GM23338 (cell line): ENCODE results near the gene SUGP1. TPM values are rescaled to one million over a fixed set of nuclear protein-coding genes. Genes with fewer than 3 reads are reported as not detected.

ENCODE experiments used
- ATAC-seq: fragments of 200-7000 bp; cut with Tn5 transposase; 3 replicates; pipeline ENCODE4 v1.9.1; 2020
- DNase-seq: peaks from one replicate; pipeline ENCODE4 v3.0.0-alpha.2; 2015; ENCODE audit warnings: low spot score
- H2AFZ ChIP-seq: fragments of 200-600 bp; sonication (generic); 2 replicates; pipeline ENCODE4 v1.8.0; 2016; ENCODE audit warnings: antibody characterized with exemption, mild to moderate bottlenecking, moderate library complexity
- H3F3A ChIP-seq: fragments of 200-600 bp; sonication (generic); replicated peaks from 2 replicates; pipeline ENCODE4 v1.8.0; 2017; ENCODE audit warnings: antibody characterized with exemption, mixed run types, low read depth
- H3K27ac ChIP-seq: fragments of 200-600 bp; sonication (generic); 2 replicates; pipeline ENCODE4 v1.6.1; 2016; ENCODE audit warnings: low read depth
- H3K27me3 ChIP-seq: fragments of 200-600 bp; sonication (generic); 2 replicates; pipeline ENCODE4 v1.8.0; 2016; ENCODE audit warnings: mild to moderate bottlenecking, mixed run types, moderate library complexity; ENCODE audit not compliant: insufficient read depth
- H3K36me3 ChIP-seq: fragments of 200-600 bp; sonication (generic); 2 replicates; pipeline ENCODE4 v1.8.0; 2016; ENCODE audit warnings: mild to moderate bottlenecking; ENCODE audit not compliant: insufficient read depth
- H3K4me1 ChIP-seq: fragments of 200-600 bp; sonication (generic); 2 replicates; pipeline ENCODE4 v1.8.0; 2016; ENCODE audit warnings: mild to moderate bottlenecking, moderate library complexity; ENCODE audit not compliant: insufficient read depth
- H3K4me2 ChIP-seq: fragments of 200-600 bp; sonication (generic); 2 replicates; pipeline ENCODE4 v1.7.1; 2017; ENCODE audit warnings: mixed run types
- H3K4me3 ChIP-seq: fragments of 200-600 bp; sonication (generic); 2 replicates; pipeline ENCODE4 v1.6.1; 2016; ENCODE audit warnings: mixed run types
- H3K79me2 ChIP-seq: fragments of 200-600 bp; sonication (generic); replicated peaks from 2 replicates; pipeline ENCODE4 v1.8.0; 2017; ENCODE audit warnings: mild to moderate bottlenecking; ENCODE audit not compliant: insufficient read depth
- H3K9me2 ChIP-seq: fragments of 200-600 bp; sonication (generic); 2 replicates; pipeline ENCODE4 v1.8.0; 2017; ENCODE audit not compliant: insufficient read depth
- H4K20me1 ChIP-seq: fragments of 200-600 bp; sonication (generic); replicated peaks from 2 replicates; pipeline ENCODE4 v1.8.0; 2017; ENCODE audit warnings: mild to moderate bottlenecking; ENCODE audit not compliant: insufficient read depth
- H3K27ac Mint-ChIP-seq: 2 replicates; pipeline ENCODE4 v1.8.0; 2020; ENCODE audit warnings: inconsistent platforms, mild to moderate bottlenecking, moderate library complexity, mixed read lengths
- H3K27me3 Mint-ChIP-seq: 3 replicates; pipeline ENCODE4 v1.8.0; 2022; ENCODE audit warnings: low read depth, mild to moderate bottlenecking, moderate library complexity, mixed read lengths, inconsistent platforms; ENCODE audit not compliant: insufficient read depth, poor library complexity
- H3K36me3 Mint-ChIP-seq: 3 replicates; pipeline ENCODE4 v1.8.0; 2021; ENCODE audit warnings: low read depth, mild to moderate bottlenecking, inconsistent platforms, moderate library complexity, mixed read lengths
- H3K4me1 Mint-ChIP-seq: 3 replicates; pipeline ENCODE4 v1.8.0; 2020; ENCODE audit warnings: mild to moderate bottlenecking, inconsistent platforms, mixed read lengths
- H3K4me3 Mint-ChIP-seq: 3 replicates; pipeline ENCODE4 v1.8.0; 2021; ENCODE audit warnings: moderate library complexity, mild to moderate bottlenecking, inconsistent platforms, mixed read lengths
- H3K9me3 Mint-ChIP-seq: 3 replicates; pipeline ENCODE4 v1.8.0; 2020; ENCODE audit warnings: moderate library complexity, mild to moderate bottlenecking, inconsistent platforms, mixed read lengths
- CREB1 ChIP-seq: fragments of 250-450 bp; sonication (Bioruptor Pico); IDR thresholded peaks from 2 replicates; pipeline ENCODE4 v1.5.0; 2020; ENCODE audit warnings: low read depth, mild to moderate bottlenecking, moderate library complexity
- CTCF ChIP-seq, 2 experiments: fragments of 200-600 bp in 1 of 2; sonication (generic) in 1 of 2; conservative IDR thresholded peaks; 2 replicates each; pipeline versions ENCODE4 v1.5.1 to v1.6.1; 2016 to 2017; ENCODE audit warnings: antibody characterized with exemption in 2 of 2, low read depth in 2 of 2, mild to moderate bottlenecking in 2 of 2, moderate library complexity in 1 of 2
- ETS1 ChIP-seq: IDR thresholded peaks from 2 replicates; pipeline ENCODE4 v1.6.1; 2016; ENCODE audit warnings: antibody characterized with exemption
- EZH2 ChIP-seq: fragments of 200-600 bp; sonication (generic); IDR thresholded peaks from one replicate; pipeline ENCODE4 v1.8.0; 2017; ENCODE audit warnings: antibody characterized with exemption, mild to moderate bottlenecking, low read depth; ENCODE audit not compliant: unreplicated experiment
- EZH2phosphoT487 ChIP-seq: fragments of 200-600 bp; sonication (generic); IDR thresholded peaks from one replicate; pipeline ENCODE4 v1.8.1; 2018; ENCODE audit warnings: antibody characterized with exemption; ENCODE audit not compliant: unreplicated experiment
- JUNB ChIP-seq: IDR thresholded peaks from one replicate; pipeline ENCODE4 v1.6.1; 2016; ENCODE audit warnings: antibody characterized with exemption; ENCODE audit not compliant: unreplicated experiment
- NANOG ChIP-seq: IDR thresholded peaks from 2 replicates; pipeline ENCODE4 v1.6.1; 2016; ENCODE audit warnings: antibody characterized with exemption, borderline replicate concordance
- POLR2AphosphoS5 ChIP-seq: IDR thresholded peaks from 2 replicates; pipeline ENCODE4 v1.6.1; 2016; ENCODE audit warnings: antibody characterized with exemption, low read depth
- STAT1 ChIP-seq: IDR thresholded peaks from one replicate; pipeline ENCODE4 v1.6.1; 2016; ENCODE audit warnings: antibody characterized with exemption; ENCODE audit not compliant: unreplicated experiment
- ZNF114 ChIP-seq: fragments of 250-450 bp; sonication (Bioruptor Pico); IDR thresholded peaks from 2 replicates; pipeline ENCODE4 v1.5.0; 2020; ENCODE audit warnings: mild to moderate bottlenecking, moderate library complexity
- ZNF331 ChIP-seq: fragments of 250-450 bp; sonication (Bioruptor Pico); IDR thresholded peaks from 2 replicates; pipeline ENCODE4 v1.5.0; 2020; ENCODE audit warnings: low read depth, mild to moderate bottlenecking, moderate library complexity
- polyA plus RNA-seq: library from polyadenylated mRNA; unstranded; fragments of >200 nt; fragmentation: Nextera tagmentation; extraction: Ambion mirVana; gene quantifications from 2 replicates; pipeline ENCODE4 v1.2.1, GENCODE V29; 2016
- total RNA-seq: library from RNA; depleted of rRNA; stranded (reverse); fragments of >200 nt; shearing (Covaris generic); gene quantifications from 2 replicates; pipeline ENCODE4 v1.2.3, GENCODE V29; 2014
- TF ChIP-seq, protein P1 (sequence below): fragments of 250-450 bp; sonication (Bioruptor Pico); IDR thresholded peaks from 2 replicates; pipeline ENCODE4 v1.5.0; 2020; ENCODE audit warnings: mild to moderate bottlenecking, moderate library complexity
- TF ChIP-seq, protein P2 (sequence below): IDR thresholded peaks from one replicate; pipeline ENCODE4 v1.6.1; 2018; ENCODE audit warnings: antibody characterized with exemption; ENCODE audit not compliant: unreplicated experiment

Gene SUGP1
- total and polyA plus RNA-seq, 2 experiments from 2014 or later, result 38.6 to 61.6 TPM

GRCh38 chr19:19227217-19227616 is 93.1 kb downstream of the SUGP1 start:
- peaks cover 12% of the 10 kb centered on the region for H3F3A ChIP-seq
- no peaks in the 10 kb centered on the region for H3K9me2 ChIP-seq
- no peak overlapping the region for H3K27ac Mint-ChIP-seq
- H3K27me3 ChIP-seq, result peaks cover 15% of the 10 kb centered on the region
- H4K20me1 ChIP-seq, result no peaks in the 10 kb centered on the region
- H3K36me3 Mint-ChIP-seq, result no peaks in the 10 kb centered on the region
- H3K4me3 Mint-ChIP-seq, result no peak overlapping the region
- H3K4me3 ChIP-seq, result no peak overlapping the region
- H3K79me2 ChIP-seq, result no peaks in the 10 kb centered on the region
- no peak overlapping the region for H3K4me2 ChIP-seq
- H3K27ac ChIP-seq, result no peak overlapping the region
- peaks cover 3% of the 10 kb centered on the region for H3K4me1 Mint-ChIP-seq
- peaks cover 33% of the 10 kb centered on the region for H3K27me3 Mint-ChIP-seq
- peaks cover 5% of the 10 kb centered on the region; the same call in 1 of the 2 replicates for H3K4me1 ChIP-seq
- no peak overlapping the region for H2AFZ ChIP-seq
- ATAC-seq, result no peak
- DNase-seq, result no peak
- TF ChIP-seq, protein P1, sequence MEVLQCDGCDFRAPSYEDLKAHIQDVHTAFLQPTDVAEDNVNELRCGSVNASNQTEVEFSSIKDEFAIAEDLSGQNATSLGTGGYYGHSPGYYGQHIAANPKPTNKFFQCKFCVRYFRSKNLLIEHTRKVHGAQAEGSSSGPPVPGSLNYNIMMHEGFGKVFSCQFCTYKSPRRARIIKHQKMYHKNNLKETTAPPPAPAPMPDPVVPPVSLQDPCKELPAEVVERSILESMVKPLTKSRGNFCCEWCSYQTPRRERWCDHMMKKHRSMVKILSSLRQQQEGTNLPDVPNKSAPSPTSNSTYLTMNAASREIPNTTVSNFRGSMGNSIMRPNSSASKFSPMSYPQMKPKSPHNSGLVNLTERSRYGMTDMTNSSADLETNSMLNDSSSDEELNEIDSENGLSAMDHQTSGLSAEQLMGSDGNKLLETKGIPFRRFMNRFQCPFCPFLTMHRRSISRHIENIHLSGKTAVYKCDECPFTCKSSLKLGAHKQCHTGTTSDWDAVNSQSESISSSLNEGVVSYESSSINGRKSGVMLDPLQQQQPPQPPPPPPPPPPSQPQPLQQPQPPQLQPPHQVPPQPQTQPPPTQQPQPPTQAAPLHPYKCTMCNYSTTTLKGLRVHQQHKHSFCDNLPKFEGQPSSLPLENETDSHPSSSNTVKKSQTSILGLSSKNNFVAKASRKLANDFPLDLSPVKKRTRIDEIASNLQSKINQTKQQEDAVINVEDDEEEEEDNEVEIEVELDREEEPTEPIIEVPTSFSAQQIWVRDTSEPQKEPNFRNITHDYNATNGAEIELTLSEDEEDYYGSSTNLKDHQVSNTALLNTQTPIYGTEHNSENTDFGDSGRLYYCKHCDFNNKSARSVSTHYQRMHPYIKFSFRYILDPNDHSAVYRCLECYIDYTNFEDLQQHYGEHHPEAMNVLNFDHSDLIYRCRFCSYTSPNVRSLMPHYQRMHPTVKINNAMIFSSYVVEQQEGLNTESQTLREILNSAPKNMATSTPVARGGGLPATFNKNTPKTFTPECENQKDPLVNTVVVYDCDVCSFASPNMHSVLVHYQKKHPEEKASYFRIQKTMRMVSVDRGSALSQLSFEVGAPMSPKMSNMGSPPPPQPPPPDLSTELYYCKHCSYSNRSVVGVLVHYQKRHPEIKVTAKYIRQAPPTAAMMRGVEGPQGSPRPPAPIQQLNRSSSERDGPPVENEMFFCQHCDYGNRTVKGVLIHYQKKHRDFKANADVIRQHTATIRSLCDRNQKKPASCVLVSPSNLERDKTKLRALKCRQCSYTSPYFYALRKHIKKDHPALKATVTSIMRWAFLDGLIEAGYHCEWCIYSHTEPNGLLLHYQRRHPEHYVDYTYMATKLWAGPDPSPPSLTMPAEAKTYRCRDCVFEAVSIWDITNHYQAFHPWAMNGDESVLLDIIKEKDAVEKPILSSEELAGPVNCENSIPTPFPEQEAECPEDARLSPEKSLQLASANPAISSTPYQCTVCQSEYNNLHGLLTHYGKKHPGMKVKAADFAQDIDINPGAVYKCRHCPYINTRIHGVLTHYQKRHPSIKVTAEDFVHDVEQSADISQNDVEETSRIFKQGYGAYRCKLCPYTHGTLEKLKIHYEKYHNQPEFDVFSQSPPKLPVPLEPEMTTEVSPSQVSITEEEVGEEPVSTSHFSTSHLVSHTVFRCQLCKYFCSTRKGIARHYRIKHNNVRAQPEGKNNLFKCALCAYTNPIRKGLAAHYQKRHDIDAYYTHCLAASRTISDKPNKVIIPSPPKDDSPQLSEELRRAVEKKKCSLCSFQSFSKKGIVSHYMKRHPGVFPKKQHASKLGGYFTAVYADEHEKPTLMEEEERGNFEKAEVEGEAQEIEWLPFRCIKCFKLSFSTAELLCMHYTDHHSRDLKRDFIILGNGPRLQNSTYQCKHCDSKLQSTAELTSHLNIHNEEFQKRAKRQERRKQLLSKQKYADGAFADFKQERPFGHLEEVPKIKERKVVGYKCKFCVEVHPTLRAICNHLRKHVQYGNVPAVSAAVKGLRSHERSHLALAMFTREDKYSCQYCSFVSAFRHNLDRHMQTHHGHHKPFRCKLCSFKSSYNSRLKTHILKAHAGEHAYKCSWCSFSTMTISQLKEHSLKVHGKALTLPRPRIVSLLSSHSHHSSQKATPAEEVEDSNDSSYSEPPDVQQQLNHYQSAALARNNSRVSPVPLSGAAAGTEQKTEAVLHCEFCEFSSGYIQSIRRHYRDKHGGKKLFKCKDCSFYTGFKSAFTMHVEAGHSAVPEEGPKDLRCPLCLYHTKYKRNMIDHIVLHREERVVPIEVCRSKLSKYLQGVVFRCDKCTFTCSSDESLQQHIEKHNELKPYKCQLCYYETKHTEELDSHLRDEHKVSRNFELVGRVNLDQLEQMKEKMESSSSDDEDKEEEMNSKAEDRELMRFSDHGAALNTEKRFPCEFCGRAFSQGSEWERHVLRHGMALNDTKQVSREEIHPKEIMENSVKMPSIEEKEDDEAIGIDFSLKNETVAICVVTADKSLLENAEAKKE (CRISPR knock-in tag), result no peak
- TF ChIP-seq POLR2AphosphoS5 (no peak), NANOG (no peak), STAT1 (no peak), ZNF331 (CRISPR knock-in tag) (no peak), CREB1 (CRISPR knock-in tag) (no peak), EZH2phosphoT487 (no peak), CTCF (conservative IDR thresholded peaks at IDR 0.05; ENCODE audit: low read depth in 2 of 2) (no peak), JUNB (no peak), EZH2 (no peak), ETS1 (no peak), ZNF114 (CRISPR knock-in tag) (no peak)
- TF ChIP-seq, protein P2, sequence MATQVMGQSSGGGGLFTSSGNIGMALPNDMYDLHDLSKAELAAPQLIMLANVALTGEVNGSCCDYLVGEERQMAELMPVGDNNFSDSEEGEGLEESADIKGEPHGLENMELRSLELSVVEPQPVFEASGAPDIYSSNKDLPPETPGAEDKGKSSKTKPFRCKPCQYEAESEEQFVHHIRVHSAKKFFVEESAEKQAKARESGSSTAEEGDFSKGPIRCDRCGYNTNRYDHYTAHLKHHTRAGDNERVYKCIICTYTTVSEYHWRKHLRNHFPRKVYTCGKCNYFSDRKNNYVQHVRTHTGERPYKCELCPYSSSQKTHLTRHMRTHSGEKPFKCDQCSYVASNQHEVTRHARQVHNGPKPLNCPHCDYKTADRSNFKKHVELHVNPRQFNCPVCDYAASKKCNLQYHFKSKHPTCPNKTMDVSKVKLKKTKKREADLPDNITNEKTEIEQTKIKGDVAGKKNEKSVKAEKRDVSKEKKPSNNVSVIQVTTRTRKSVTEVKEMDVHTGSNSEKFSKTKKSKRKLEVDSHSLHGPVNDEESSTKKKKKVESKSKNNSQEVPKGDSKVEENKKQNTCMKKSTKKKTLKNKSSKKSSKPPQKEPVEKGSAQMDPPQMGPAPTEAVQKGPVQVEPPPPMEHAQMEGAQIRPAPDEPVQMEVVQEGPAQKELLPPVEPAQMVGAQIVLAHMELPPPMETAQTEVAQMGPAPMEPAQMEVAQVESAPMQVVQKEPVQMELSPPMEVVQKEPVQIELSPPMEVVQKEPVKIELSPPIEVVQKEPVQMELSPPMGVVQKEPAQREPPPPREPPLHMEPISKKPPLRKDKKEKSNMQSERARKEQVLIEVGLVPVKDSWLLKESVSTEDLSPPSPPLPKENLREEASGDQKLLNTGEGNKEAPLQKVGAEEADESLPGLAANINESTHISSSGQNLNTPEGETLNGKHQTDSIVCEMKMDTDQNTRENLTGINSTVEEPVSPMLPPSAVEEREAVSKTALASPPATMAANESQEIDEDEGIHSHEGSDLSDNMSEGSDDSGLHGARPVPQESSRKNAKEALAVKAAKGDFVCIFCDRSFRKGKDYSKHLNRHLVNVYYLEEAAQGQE, result no peak
- H3K36me3 ChIP-seq, result no peaks in the 10 kb centered on the region
- H3K9me3 Mint-ChIP-seq, result peaks cover 3% of the 10 kb centered on the region
